Adrenal gland (tissue), 5 donors: Measurements from ENCODE around the gene ARHGAP6.

Source experiments
- POLR2A ChIP-seq, 2 donors: fragments of 450-650 bp; IDR thresholded peaks; one replicate each; pipeline ENCODE4 v1.6.1; 2017; ENCODE audit warnings: antibody characterized with exemption in 2 of 2, mild to moderate bottlenecking in 2 of 2, moderate library complexity in 1 of 2
- TF ChIP-seq, protein P1 (sequence below), 6 experiments: fragments of 450-650 bp in 4 of 6; fragments of 200-600 bp in 2 of 6; sonication (generic) in 1 of 6; IDR thresholded peaks; 1 replicate in 5 of 6; 2 replicates in 1 of 6; pipeline versions ENCODE4 v1.5.1 to v1.8.0; 2016 to 2021; ENCODE audit warnings: antibody characterized with exemption in 6 of 6, mild to moderate bottlenecking in 2 of 6, moderate library complexity in 1 of 6
- donor health status: DM: no; HTN: no; CAD: no.

DNA sequence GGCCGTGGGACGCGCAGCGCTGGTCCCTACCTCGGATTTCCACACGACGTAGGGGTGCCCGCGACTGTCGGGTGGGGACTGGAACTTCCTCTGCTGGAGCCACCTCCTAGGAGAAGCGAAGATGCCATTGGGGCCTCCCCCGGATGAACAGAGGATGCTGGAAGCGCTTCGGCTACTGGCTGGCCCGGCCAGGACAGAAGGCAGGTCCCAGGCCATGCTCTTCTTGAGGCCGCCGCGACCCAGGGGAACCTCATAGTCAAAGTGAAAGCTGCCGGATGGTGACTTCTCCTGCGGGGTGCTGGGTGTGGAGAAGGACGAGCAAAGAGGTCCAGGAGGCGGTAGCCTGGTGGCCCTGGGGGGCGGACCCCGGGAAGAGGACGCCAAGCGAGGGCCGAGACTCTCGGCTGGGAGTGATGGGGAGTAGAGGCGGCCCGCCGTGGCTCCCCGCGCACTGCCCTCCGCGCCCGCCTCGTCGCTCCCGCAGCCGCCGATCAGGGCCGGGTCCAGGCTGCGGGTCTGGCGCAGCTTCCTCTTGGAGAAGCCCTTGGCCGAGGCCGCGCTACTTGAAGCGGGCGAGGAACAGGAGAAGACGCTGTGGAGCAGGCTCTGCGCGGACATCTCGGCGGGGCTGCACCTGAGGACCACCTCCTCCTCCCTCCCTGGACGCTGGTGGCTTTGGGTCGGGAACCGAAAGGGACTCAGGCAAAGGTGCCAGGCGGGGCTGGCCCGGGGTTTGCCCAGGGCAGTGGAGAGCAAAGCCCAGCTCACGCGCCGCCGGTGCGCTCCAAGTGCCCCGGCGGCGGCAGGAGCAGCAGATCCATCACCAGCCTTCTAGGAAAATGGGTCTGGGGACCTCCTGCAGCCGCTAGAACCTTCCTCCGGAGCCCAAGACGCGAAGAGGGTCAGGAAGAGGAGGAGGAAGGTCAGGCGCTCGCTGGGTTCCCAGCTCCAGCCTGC, 1.2 kb downstream of the ARHGAP6 start:
- TF ChIP-seq, protein P1, sequence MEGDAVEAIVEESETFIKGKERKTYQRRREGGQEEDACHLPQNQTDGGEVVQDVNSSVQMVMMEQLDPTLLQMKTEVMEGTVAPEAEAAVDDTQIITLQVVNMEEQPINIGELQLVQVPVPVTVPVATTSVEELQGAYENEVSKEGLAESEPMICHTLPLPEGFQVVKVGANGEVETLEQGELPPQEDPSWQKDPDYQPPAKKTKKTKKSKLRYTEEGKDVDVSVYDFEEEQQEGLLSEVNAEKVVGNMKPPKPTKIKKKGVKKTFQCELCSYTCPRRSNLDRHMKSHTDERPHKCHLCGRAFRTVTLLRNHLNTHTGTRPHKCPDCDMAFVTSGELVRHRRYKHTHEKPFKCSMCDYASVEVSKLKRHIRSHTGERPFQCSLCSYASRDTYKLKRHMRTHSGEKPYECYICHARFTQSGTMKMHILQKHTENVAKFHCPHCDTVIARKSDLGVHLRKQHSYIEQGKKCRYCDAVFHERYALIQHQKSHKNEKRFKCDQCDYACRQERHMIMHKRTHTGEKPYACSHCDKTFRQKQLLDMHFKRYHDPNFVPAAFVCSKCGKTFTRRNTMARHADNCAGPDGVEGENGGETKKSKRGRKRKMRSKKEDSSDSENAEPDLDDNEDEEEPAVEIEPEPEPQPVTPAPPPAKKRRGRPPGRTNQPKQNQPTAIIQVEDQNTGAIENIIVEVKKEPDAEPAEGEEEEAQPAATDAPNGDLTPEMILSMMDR (IDR thresholded peaks at IDR 0.05): no peak
- TF ChIP-seq POLR2A (IDR thresholded peaks at IDR 0.05): no peak
